T47D (cell line): ENCODE results near the gene TRAF6.
"Not testable (repeated sequence)": the region's sequence is repeated elsewhere in the genome, so short reads cannot be mapped to it uniquely, and the experiment has no call there.

Experiments
- DNase-seq, 2 experiments: peaks; one replicate each; pipeline versions ENCODE4 v3.0.0 to v3.0.0-alpha.2; 2011 to 2012; ENCODE audit warnings: low read depth in 1 of 2, low spot score in 1 of 2
- JUND ChIP-seq: IDR thresholded peaks from 2 replicates; pipeline ENCODE4 v1.6.1; 2012; ENCODE audit warnings: low read depth
- in situ Hi-C: cut with HindIII; loops from 2 replicates; pipeline ENCODE4 v1.10.0; 2016; ENCODE audit warnings: low sequenced_read_pairs, low pct_unique_long_range_greater_than_20kb

The TRAF6 gene

GRCh38 chr11:36509694-36510593 is at the start of gene TRAF6:
Gene TRAF6, minus strand, starts transcription at chr11:36510272. Its CDS starts 8,757 bp downstream, at chr11:36501515.
- in situ Hi-C loops = no loop called here

GRCh38 chr11:36558571-36559413 is 48.7 kb upstream of the TRAF6 start:
- in situ Hi-C loops = no loop called here
- no peak for DNase-seq
- no peak for TF ChIP-seq JUND

More at GRCh38 chr11:36509694-36510593, at the start of gene TRAF6:
- no peak for TF ChIP-seq JUND
- DNase-seq = peak; percentile 82 to 92

DNA sequence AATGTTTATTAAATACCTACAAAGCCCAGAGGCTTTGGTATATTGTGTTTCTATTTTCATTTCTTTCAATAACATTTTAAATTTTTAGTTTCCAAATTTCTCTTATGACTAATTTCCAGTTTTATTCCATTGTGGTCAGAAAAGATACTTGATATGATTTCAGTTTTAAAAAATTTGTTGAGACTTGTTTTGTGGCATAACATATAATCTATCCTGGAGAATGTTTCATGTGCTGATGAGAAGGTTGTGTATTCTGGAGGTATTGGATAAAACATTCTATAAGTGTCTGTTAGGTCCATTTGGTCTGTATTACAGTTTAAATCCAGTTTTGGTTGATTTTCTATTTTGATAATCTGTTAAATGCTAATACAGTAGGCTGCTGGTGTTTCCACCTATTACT is 47.9 kb upstream of the TRAF6 start:
- TF ChIP-seq JUND = no peak
- in situ Hi-C loops = no loop called here
- no peak for DNase-seq

DNA sequence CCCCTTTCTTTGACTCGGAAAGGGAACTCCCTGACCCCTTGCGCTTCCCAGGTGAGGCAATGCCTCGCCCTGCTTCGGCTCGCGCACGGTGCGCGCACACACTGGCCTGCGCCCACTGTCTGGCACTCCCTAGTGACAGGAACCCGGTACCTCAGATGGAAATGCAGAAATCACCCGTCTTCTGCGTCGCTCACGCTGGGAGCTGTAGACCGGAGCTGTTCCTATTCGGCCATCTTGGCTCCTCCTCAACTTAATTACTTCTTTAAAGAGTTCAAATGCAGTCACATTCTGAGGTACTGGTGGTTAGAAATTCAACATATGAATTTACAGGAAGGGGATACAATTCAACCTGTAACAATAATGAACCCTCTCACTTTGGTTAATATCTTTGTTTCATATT is 47.3 kb upstream of the TRAF6 start:
- DNase-seq = peak in 1 of 2 experiments; percentile 70
- in situ Hi-C loops = not testable (repeated sequence)

DNA sequence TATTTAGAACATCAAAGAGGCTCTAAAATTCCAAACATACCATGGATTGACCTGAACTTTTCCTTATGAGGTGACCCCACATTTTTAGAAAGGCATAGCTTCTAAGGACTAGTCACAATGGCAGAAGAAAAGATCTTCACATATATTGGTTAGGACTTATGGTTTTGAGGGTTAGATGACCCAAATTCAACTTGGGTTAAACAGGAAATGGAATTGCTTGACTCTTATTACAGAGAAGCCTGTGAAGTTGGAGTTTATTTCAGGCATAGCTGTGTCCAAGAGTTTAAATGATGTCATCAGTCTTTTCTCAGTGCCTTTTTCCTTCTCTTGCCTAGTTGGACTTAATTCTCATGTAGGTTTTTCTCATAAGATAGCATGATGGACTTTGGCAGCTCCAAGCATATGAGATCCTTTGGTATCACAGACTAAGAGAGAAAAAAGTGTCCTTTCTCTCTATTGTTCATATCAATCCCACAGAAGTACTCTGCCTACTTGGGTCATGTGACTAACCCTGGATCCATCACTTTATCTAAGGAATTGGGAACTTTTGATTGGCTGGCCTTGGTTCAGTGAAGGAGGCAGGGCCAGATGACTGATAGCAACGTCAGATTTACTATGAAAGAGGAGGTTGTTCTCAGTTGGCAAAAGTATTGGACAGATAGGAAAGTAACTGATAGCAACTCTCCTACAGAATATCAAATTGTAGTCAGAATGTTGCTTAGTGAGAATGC is 40.5 kb upstream of the TRAF6 start:
- DNase-seq = no peak
- in situ Hi-C loops = no loop called here
- no peak for TF ChIP-seq JUND

GRCh38 chr11:36540998-36541397 is 30.9 kb upstream of the TRAF6 start:
- in situ Hi-C loops = no loop called here
- DNase-seq = peak in 1 of 2 experiments; percentile 74
- TF ChIP-seq JUND = no peak

GRCh38 chr11:36534276-36534840 is 24.3 kb upstream of the TRAF6 start:
- in situ Hi-C loops = no loop called here
- DNase-seq = no peak
- no peak for TF ChIP-seq JUND

DNA sequence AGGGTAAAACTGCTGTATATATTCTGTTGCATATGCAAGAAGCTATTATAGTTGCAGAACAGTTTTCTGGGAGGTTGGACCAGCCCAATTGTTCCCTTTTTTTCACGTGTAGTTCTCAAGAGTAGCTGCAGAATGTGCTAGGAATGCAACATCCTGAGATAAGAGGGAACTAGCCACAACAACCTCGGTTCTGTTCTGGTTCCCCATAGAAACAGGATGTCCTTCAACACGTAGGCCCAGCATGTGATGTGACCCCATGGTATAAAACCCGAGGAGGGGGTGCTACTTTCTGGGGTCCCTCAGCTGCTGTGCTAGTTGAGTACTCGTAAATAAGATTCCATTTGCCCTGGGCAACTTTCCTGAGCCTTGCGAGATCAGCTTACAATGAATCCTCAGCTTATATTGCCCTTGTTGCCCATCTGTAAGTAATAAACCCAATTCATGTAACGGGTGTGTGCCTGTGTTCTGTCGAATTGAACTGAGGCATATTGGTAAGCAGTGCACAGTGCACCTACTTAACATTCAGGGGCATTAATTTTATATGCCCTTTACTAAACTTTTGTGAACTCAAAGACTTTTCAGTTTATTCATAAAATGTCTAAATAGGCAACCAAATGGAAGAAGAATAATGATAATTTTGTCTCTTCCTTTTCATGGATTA is 23.0 kb upstream of the TRAF6 start:
- in situ Hi-C loops = no loop called here
- TF ChIP-seq JUND = no peak
- no peak for DNase-seq

GRCh38 chr11:36530840-36531239 is 20.8 kb upstream of the TRAF6 start:
- no peak for TF ChIP-seq JUND
- in situ Hi-C loops = no loop called here

DNA sequence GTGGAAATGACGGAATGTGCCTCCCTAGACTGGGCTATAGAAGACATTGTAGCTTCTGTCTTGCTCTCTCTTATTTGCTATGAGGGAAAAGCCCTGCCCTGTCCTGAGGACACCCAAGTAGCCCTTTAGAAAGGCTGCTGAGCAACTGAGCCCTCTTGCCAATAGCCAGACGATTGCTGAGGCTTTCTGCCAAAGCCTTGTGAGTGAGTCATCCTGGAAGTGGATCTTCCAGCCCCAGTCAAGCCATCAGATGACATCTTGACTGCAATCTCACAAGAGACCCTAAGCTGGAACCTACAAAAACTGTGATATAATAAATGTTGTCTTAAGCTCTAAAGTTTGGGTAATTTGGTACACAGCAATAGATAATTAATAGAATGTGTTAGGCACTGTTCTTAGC is 3.9 kb upstream of the TRAF6 start:
- no peak for DNase-seq
- in situ Hi-C loops = no loop called here
- TF ChIP-seq JUND = no peak

More at GRCh38 chr11:36530840-36531239, 20.8 kb upstream of the TRAF6 start:
- no peak for DNase-seq

GRCh38 chr11:36512016-36512415 is 1.9 kb upstream of the TRAF6 start:
- no peak for TF ChIP-seq JUND
- no peak for DNase-seq
- in situ Hi-C loops = no loop called here

DNA sequence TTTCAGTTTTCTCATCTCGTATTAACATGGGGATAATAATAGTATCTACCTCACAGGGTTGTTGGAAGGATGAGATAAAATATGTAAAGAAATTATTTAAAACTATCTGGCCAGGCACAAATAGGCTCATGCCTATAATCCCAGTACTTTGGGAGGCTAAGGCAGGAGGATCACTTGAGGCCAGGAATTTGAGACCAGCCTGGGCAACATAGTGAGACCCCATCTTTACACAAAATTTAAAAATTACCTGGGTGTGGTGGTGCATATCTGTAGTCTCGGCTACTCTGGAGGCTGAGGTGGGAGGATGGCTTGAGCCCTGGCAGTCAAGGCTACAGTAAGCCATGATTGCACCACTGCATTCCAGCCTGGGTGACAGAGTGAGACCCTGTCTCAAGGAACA is 990 bp upstream of the TRAF6 start:
- DNase-seq, in situ Hi-C loops: not testable (repeated sequence)
